Coronary artery (tissue), 2 donors: Measurements from ENCODE around the gene IZUMO2.

Experiments
- DNase-seq: peaks from one replicate; pipeline ENCODE4 v3.0.0-alpha.2; 2017; ENCODE audit warnings: low spot score
- H3K27ac ChIP-seq, 2 donors: fragments of 200-600 bp; sonication (generic); one replicate each; pipeline ENCODE4 v1.5.1; 2016 to 2019
- H3K4me3 ChIP-seq: fragments of 200-600 bp; sonication (generic); 2 replicates; pipeline ENCODE4 v1.5.1; 2016; ENCODE audit warnings: mild to moderate bottlenecking, moderate library complexity
- TF ChIP-seq, protein P1 (sequence below): fragments of 200-600 bp; sonication (generic); IDR thresholded peaks from one replicate; pipeline ENCODE4 v1.5.1; 2019; ENCODE audit warnings: antibody characterized with exemption

IZUMO2 gene

GRCh38 chr19:50196322-50196932 is 33.3 kb upstream of the IZUMO2 start:
- no peak for DNase-seq
- Histone ChIP-seq H3K4me3 (no peak overlapping the region), H3K27ac (no peak overlapping the region)
- TF ChIP-seq, protein P1, sequence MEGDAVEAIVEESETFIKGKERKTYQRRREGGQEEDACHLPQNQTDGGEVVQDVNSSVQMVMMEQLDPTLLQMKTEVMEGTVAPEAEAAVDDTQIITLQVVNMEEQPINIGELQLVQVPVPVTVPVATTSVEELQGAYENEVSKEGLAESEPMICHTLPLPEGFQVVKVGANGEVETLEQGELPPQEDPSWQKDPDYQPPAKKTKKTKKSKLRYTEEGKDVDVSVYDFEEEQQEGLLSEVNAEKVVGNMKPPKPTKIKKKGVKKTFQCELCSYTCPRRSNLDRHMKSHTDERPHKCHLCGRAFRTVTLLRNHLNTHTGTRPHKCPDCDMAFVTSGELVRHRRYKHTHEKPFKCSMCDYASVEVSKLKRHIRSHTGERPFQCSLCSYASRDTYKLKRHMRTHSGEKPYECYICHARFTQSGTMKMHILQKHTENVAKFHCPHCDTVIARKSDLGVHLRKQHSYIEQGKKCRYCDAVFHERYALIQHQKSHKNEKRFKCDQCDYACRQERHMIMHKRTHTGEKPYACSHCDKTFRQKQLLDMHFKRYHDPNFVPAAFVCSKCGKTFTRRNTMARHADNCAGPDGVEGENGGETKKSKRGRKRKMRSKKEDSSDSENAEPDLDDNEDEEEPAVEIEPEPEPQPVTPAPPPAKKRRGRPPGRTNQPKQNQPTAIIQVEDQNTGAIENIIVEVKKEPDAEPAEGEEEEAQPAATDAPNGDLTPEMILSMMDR: no peak

- no peak overlapping the region for H3K4me3 ChIP-seq
- TF ChIP-seq, protein P1: no peak
- no peak for DNase-seq
- H3K27ac ChIP-seq: no peak overlapping the region
Observed at GRCh38 chr19:50195224-50195623, 32.1 kb upstream of the IZUMO2 start.

DNA sequence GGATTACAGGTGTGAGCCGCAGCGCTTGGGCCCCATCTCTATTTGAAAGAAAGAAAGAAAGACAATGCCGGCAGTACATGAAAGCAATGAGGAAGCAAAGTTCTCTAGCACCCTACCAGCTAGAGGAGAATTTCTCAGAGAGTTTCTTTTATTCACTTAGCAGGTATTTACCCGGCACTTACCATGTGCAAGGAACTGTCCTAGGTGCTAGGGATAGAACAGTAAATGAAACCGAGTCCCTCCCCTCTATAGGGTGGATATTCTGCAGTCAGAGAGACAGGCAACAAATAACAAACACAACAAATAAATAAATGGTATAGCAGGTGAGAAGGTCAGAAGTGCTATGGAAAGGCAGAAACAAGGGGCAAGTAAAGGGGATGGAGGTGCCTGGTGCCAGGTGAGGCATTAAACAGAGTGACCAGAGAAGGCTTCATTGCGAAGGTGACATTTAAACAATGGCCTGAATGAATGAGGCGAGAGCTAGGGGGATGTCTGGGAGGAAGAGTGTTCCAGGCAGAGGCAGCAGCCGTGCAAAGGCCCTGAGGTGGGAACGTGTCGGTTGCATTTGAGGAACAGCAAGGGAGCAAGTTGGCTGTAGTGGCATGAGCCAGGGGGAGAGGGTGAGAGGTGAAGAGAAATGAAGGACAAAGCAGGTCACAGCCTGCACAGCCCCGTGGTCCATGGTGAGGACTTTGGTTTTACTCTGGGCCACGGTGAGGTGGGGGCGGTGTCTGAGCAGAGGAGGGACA is 29.6 kb upstream of the IZUMO2 start:
- Histone ChIP-seq H3K4me3 (no peak overlapping the region), H3K27ac (no peak overlapping the region)
- TF ChIP-seq, protein P1: no peak
- no peak for DNase-seq

DNA sequence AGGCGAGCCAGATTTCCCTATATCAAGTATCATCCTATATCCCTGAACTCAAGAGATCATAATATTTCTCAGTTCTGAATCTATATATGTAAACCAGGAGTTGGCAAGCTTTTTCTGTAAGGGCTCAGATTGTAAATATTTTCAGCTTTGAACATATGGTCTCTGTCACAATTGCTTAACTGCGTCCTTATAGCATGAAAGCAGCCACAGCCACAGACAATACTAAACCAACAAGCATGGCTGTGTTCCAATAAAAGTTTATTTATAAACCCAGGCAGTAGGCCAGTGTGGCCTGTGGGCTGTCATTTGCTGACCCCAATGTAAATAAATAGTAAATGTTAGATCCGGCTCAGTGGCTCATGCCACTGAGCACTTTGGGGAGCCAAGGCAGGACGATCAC is 28.1 kb upstream of the IZUMO2 start:
- DNase-seq: no peak
- TF ChIP-seq, protein P1: no peak
- H3K27ac ChIP-seq: no peak overlapping the region
- no peak overlapping the region for H3K4me3 ChIP-seq

GRCh38 chr19:50190439-50190891 is 27.4 kb upstream of the IZUMO2 start:
- Histone ChIP-seq H3K4me3 (no peak overlapping the region), H3K27ac (no peak overlapping the region)
- DNase-seq: no peak
- TF ChIP-seq, protein P1: no peak

GRCh38 chr19:50189331-50189730 is 26.2 kb upstream of the IZUMO2 start:
- TF ChIP-seq, protein P1: no peak
- Histone ChIP-seq H3K4me3 (no peak overlapping the region), H3K27ac (no peak overlapping the region)
- no peak for DNase-seq

DNA sequence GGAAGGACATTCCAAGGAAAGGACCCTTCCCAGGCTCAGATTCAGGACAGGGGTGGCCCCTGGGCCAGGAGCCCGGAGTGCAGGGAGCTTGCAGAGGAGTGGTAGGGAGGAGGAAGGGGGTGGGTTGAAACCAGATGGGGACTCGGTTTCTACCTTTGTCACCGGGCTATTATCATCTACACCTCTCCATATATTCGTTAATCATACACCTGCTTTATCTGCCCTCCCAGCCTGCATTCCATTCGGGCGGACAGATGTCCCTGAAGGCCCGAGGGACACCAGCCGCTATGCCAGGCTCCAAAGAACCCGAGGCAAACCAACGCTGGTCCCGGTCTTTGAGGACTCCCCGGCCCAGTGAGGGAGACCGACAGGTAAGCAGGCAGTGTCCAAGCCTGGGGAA is 24.9 kb upstream of the IZUMO2 start:
- H3K27ac ChIP-seq: no peak overlapping the region
- DNase-seq: no peak
- H3K4me3 ChIP-seq: no peak overlapping the region
- TF ChIP-seq, protein P1: no peak
